ENCODE results near the gene ANAPC10.

DNA sequence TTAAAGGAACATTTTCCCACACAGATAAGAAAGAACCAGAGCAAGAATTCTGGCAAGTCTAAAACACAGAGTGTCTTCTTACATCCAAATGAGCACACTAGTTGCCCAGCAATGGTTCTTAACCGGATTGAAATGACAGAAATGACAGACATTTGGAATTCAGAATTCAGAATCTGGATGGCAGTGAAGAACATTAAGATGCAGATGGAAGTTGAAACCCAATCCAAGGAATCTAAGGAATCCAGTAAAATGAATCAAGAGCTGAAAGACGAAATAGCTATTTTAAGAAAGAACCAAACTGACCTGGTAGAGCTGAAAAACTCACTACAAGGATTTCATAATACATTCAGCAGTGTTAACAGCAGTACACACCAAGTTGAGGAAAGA is 21.5 kb downstream of the ANAPC10 start:
- TF ChIP-seq, protein P1, sequence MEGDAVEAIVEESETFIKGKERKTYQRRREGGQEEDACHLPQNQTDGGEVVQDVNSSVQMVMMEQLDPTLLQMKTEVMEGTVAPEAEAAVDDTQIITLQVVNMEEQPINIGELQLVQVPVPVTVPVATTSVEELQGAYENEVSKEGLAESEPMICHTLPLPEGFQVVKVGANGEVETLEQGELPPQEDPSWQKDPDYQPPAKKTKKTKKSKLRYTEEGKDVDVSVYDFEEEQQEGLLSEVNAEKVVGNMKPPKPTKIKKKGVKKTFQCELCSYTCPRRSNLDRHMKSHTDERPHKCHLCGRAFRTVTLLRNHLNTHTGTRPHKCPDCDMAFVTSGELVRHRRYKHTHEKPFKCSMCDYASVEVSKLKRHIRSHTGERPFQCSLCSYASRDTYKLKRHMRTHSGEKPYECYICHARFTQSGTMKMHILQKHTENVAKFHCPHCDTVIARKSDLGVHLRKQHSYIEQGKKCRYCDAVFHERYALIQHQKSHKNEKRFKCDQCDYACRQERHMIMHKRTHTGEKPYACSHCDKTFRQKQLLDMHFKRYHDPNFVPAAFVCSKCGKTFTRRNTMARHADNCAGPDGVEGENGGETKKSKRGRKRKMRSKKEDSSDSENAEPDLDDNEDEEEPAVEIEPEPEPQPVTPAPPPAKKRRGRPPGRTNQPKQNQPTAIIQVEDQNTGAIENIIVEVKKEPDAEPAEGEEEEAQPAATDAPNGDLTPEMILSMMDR (IDR thresholded peaks at IDR 0.05; ENCODE audit: low read length): no peak
- no peak for TF ChIP-seq EZH2 (optimal IDR thresholded peaks at IDR 0.05; ENCODE audit: low read depth, low read length)
